HG03108 (cell line): ENCODE data around the gene TCN2.
"Not testable (repeated sequence)": the region's sequence is repeated elsewhere in the genome, so short reads cannot be mapped to it uniquely, and the experiment has no call there.

Experiments used
- ATAC-seq: cut with Tn5 transposase; IDR thresholded peaks from one replicate; pipeline ENCODE4 v1.9.1; 2021; ENCODE audit warnings: moderate library complexity; ENCODE audit not compliant: unreplicated experiment

The TCN2 gene

DNA sequence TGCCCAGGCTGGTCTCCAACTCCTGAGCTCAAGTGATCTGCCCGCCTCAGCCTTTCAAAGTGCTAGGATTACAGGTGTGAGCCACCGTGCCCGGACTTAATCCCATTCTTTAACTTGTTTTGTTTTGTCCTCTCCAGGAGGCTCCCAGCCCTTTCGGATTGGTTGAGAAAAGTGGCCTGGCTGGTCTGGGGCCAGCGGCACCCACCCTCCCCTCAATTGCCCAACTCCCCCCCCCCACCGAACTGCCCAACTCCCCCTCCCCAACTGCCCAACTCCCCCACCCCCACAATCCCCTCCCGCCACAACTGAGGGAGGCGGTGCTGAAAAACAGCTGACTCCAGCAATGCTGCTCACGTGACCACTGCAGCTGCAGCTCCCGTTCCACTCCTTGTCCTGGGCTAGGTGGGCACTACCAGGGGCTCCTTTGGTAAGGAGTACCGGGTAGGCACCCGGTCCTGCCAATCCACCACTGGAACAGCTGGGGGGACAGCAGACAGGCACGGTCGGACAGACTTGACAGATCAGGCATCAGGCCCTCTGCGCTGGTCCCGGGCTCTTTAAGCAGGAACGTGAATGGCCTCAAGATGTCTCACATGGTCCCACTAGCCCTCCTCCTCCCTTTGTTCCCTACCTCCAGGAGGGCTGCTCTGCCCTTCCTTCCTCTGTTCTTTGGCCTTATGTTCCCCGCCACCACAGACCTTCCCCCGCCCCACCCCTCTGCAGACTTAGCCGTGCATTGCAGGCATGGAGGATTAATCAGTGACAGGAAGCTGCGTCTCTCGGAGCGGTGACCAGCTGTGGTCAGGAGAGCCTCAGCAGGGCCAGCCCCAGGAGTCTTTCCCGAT, at the start of gene TCN2:
TCN2 (plus strand) TSS at position 720 of the 845 bp plus-strand sequence. CDS start 158 bp downstream, outside the sequence.
- ATAC-seq: no peak

DNA sequence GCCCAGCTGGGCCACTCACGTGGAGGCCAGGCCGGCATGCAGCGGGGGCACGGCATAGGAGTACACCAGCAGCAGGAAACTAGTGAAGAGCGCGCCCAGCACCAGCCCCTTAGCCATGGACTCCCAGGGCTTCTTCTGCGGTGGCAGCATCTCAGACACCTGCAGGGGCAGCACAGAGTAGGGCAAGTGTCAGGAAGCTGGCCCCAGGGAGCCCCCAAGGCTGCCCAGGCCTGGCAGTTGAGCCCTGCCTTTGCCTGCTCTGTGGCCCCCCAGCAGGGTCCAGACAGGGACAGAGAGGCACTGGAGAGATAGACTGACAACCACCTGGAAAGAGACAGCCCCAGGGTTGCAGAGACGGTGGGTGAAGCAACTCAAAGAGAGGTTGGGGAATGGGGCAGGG, 49.7 kb upstream of the TCN2 start:
- no peak for ATAC-seq

DNA sequence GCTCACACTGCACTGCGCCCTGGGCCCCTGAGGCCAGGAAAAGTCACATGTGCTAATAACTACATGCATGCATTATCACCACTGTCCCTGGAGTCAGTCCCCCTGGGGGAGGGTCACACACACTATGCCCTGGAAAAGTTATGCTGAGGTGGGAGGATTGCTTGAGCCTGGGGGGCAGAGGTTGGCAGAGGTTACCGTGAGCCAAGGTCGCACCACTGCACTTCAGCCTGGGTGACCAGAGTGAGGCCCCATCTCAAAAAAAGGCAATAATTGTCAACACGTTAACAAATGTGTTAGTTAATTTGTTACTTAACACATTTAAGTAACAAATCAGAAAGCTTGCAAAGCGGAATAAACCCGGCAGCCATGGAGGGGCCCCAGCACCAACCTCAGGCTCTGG, 47.1 kb upstream of the TCN2 start:
- no peak for ATAC-seq

DNA sequence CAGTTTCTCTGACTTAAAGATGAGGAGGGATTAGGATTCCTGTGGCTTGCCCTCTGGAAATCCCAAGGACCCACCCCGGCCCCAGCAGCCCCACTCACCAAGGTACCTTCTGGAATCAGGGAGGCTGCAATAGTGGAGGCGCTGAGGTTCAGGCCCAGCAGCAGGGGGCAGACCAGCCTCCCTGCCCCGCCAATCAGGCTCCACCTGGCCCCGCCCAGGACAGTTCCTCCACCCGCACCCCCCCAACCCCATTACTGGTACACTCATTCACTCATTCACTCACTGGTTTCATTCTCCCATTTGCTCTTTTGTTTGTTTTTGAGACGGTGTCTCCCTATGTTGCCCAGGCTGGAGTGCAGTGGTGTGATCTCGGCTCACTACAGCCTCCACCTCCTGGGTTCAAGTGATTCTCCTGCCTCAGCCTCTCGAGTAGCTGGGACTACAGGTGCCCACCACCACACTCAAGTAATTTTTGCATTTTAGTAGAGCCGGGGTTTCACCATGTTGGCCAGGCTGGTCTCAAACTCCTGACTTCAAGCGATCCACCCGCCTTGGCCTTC, 46.3 kb upstream of the TCN2 start:
- not testable (repeated sequence) for ATAC-seq

DNA sequence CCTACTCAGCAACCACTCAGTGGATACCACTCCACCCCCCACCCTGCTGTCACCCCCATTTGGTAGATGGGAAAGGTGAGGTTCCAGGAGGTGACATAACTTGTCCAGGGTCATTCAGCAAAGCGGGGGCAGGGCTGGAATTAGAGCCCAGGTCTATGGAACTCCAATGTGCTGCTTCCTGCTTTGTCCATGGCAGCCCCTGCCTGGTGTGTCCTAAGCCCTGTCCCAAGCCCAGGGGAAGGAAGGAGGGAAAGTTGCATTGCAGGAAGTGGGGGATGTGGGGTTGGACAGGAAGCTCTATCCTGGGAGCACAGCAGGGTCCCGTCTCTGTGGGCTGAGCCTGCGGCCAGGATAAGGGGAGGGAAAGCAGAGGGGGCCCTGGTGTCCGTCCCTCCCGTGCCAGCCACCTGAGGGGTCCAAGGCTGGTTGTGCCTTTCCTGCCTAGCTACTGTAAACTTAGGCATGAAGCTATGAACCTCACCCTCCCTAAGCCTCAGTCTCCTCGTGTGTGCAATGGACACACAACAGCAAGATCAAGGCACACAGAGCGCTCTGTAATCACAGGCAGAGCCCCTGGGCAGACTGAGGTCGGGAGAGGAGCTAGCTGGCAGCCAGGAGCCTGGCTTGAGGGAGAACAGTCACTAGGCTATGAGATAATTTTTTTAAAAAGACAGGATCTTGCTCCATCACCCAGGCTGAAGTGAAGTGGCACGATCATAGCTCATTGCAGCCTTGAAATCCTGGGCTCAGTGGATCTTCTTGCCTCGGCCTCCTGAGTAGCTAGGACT, 45.4 kb upstream of the TCN2 start:
- no peak for ATAC-seq

DNA sequence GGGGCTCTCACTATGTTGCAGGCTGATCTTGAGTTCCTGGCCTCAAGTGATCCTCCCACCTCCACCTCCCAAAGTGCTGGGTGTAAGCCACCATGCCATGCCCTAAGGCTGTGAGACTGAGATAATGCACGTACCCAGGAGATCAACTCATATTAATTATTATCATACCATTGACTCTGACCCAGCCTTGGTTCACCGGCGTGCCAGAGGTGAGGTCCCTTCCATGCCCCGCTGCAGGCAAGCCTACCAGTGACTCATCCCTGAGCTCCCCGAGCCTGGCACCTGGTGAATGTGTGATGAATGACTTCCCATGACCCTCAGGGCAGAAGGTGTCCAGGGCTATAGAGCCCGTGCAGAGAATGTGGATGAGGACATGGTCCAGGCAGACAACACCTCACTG, 44.6 kb upstream of the TCN2 start:
- no peak for ATAC-seq

DNA sequence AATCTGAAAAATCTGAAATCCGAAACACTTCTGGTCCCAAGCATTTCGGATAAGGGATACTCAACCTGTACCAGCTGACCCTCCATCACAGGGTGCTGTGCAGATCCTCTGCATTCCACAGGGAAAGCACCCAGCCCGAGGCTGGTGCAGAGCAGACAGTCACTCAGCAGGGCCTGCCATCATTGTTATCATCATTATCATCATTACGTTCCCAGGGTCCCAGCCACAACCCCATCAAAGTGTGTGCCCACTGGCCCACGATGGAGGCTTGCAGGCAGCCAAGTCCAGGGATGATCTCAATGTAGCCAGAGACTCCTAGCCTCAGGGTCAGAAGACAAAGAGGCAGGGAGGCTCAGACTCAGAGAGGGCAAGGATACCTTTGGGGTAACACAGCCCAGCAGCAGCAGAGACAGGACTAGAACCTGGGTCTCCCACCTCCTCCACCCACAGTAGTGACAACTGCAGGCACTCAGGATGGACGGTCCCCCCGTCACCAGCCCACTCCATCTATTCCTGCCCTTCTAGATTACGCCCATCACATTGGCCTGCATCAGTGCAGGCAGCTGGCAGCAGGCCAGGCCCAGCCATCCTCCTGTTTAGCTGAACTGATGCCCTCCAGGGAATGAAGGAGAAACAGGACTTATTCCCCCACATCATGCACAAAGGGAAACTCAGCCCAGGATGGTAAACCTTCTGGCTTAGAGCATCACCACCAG, 42.8 kb upstream of the TCN2 start:
- no peak for ATAC-seq

DNA sequence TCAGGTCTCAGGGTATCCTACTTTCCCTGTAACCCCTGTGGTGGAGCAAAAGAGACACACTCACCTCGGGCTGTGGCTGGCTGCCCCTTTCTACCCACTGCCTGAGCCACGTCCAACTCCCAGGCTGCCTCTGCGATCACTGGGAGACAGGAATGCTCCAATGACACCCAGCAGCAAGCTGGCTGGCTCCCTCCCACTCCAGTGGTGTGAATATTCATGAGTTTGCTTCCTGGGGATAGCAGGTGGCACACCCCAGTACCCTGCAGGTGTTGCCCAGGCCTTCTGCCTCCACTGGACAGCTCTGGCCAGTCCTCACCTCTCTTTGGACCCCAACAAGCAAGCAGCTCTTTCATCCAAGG, 42.2 kb upstream of the TCN2 start:
- no peak for ATAC-seq

DNA sequence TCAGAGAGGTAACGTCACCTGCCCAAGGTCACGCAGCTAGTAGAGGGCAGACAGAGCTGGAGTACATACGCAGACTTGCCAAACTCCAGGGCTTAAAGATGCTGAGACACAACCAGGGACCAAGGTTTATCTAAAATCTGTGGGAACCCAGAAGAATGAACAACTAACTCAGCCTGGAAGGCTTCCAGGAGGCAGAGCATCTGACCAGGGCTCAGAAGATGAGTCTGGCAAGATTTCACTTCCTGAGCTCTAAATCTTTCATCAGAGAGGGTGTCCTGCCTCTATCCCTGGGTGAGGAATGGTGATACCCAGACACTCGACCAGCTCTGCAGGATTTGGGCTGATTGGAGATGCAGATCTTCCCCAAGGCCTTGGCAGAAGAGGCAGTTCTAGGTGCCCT, 41.6 kb upstream of the TCN2 start:
- ATAC-seq: no peak

DNA sequence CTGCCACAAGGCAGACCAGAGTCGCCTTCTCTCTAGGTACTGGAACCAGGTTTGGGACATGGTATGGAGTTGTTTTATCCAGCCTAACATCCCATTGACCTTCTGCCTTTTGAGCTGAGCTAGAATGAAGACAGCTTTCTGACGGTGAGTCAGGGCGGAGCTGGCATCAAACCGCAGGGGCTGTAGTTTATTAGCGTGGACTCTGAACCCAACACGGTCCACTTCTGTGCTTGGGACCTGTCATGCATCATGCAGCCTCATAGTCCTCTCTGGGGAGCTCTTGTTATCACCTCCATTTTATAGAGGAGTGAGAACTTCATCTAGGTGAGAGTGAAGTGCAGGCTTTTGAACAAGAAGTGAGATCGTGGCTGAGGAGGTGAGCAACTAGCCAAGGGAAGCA, 40.8 kb upstream of the TCN2 start:
- ATAC-seq: no peak

DNA sequence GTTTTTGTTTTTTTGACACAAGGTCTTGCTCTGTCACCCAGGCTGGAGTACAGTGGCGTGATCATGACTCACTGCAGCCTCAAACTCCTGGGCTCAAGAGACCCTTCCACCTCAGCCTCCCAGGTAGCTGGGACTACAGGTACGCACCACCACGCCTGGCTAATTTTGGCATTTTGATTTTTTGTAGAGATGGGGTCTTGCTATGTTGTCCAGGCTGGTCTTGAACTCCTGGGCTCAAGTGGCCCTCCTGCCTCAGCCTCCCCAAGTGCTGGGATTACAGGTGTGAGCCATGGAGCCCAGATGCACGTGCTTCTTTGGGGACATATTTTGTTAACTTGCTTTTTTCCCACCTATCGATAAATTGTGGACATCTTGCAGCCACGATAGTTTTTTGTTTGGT, 39.7 kb upstream of the TCN2 start:
- not testable (repeated sequence) for ATAC-seq

DNA sequence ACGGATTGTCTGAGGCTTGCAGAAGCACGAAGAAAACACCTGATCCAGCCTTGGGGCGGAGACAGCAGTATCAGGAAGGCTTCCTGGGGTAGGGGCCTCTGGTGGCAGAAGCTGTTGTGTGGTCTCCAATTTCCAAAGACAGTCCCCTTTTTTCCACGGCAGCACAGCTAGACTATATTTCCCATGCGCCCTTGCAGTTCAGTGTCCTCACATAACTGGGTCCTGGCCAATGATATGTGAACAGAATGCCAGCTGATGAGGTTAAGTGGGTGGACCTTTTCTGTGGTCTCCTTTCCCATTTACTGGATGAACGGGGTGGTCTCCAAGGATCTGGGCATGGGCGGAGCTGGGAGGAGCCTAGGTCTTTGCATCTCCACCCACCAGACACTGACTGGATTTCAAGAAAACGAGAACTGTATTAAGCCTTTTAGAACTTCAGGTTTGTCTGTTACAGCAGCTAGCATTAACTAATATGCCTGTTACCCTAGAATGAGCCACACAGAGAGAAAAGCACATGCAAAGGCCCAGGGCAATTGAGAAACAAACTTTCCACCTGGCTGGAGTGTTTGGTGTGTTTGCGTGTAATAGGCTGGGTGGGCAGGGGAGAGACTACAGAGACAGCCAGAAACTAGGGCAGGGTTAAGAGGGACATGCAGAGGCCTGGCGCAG, 38.7 kb upstream of the TCN2 start:
- ATAC-seq: no peak

DNA sequence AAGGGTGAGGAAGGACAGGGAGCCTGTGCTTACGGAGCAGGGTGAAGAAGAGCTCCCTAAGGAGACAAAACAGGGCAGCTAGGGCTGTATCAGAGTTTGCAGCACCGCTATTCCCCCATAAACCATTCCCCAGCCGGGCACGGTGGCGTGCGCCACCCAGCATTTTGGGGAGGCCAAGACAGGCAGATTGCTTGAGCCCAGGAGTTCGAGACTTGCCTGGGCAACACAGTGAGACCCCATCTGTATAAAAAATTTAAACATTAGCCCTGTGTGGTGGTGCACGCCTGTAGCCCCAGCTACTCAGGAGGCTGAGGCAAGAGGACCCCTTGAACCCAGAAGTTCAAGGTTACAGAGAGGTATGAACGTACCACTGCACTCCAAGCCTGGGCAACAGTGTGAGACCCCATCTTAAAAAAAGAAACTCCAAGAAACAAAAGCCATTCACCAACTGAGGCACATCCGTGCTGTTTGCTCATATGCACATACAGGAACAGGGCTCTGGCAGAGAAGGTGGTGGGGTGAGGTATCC, 37.2 kb upstream of the TCN2 start:
- ATAC-seq: no peak

DNA sequence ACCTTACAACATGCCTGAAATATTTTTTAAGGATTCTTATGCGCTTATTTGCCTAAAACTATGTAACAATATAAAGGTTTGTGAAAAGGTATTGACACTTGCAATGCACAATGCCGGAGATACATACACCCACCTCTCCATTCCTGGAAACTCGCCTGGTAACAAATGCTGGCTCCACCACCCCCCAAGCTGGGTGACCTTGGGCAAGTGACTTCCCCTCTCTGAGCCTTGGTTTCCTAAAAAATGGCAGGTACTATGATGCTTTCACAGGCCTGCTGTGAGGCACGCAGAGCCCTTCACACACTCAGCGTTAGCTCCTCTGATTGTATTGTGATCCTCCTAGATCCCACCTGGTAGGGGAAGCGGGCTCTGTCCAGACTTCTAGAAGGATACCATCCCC, 34.8 kb upstream of the TCN2 start:
- ATAC-seq: no peak

DNA sequence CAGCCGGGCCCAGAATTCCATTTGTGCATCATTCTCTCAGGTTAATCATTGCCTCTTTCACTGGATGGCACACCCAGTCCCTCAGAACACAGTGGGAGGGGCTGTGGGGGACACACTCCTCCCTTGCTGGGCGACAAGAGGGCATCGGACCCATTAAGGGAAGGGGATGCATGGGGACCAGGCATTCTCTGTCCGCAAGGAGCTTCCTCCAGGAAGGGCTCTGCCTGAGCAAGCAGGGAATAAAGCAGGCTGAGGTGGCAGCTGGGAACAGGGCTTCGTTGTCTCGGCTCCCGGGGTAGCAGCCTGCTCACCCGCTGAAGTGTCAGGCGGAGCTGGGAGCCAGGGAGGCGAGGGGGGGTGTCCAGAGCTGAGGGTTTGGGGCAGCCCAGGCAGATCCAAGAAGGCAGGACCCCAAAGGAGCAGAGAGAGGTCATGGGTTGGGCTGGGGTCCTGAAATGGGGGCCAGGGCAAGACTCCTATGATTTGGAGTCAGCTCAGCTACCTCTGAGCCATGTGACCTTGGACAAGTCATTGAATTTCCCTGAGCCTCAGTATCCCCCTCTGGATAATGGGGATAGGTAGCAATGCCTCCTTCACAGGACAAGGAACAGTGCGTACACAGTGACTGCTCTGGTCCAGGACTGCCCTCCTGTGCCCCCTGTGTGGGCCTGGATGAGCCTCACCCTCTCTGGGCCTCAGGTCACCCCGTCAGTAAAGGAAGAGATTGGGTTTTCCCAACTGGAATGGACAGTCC, 34.0 kb upstream of the TCN2 start:
- no peak for ATAC-seq

DNA sequence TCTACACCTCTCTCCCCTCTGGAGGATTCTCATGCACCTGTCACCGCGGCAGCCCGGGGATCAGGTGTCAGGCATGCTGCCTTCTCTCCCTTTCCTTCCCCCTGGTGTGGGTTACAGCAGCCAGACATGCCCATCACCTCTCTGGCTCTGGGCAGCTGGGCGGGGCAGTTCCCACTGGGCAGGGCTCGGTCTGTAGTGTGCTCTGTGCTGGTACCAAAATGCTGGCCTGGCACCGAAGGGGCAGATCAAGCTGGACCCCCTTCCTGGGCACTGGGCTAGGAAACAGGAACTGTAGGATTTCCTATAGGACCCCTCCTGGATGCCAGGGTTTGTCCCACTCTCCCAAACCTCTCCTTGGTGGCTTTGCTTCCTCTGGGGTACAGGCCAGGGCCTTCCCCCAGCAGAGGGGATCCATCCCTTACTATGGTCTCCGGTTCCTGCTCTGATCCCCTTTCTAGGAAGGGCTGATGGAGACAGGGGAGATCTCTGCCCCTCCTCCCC, 33.3 kb upstream of the TCN2 start:
- no peak for ATAC-seq

DNA sequence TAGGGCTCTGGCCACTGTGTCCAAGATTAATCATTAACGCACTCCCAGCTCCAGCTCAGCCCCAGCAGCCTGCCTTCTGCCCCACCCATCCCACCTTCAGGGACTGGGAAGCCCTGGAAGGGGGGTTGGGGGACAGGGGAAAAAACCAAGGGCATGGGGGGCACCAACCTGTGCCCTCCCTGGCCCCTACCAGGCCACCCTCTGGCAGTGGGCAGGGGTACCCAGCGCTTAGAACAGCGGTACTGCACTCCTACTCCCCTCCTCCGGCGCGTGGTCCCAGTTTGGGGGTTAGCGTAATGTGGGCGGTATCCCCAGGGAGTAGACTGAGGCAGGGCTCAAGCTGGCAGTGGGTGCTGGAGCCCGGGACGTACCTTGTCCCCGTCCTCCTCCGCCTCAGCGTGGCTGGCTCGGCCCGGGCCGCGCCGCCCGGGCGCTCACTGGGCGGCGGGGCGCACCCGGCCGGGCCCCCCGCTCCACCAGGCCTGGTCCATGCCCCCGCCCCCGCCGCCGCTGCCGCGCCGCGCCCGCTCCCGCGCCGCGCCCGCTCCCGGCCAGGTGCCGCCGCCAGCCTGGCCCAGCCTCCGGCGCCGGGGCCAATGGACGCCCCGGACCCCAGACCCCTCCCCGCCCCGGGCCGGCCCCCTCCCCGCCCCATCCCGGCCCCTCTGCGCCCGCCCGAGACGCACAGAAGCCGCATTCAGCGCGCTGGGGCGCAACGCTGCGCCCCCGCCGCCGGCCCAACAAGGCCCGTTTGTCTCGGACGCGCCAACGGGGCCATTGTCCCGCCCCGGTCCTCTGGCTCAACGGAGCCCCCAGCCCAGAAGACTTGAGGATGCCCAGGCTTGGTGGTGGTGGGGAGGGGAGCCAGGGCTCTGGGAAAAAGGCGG, 32.6 kb upstream of the TCN2 start, which contains the start of gene GAL3ST1:
GAL3ST1 (minus strand) TSS at position 571 of the 887 bp plus-strand sequence. CDS start 17,273 bp downstream, outside the sequence.
- ATAC-seq: no peak

DNA sequence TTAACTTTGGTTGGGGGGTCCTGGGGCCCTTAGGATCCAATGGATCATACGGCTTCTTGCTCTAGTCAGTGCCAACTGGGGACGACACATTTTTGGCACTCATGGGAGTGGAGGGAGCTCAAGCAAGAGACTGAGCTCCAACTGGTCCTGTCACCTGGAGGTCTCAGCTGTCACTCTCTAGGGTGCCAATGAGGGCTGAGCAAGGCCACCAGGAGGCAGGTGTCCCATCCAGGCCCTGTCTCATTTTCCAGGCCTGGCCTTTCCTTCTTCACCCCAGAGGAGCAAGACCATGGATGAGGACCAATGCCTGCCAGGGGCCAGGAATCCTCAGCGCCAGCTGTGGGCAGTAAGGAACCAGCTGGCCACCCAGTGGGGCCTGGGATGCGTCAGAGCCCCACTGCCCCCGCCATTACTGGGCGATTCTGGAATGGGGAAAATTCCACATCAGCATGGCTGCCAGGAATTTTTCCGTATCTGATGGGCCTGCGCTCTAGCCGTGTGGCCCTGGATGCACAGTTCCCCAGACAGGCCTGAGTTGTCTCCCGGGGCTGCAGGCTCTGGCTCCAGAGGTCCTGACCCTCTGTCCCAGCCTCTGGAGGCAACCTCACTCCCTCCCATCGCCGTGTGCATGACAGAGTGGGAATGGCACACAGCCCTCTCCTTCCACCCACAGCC, 31.8 kb upstream of the TCN2 start:
- ATAC-seq: no peak
